GM08714 (cell line): ENCODE measurements around the gene UGDH.
A peak's percentile ranks its signal among the peaks of the same experiment; 100 is the strongest.

Source experiments
- H3K4me3 ChIP-seq: fragments of 200-500 bp; sonication (Bioruptor generic); 2 replicates; pipeline ENCODE4 v1.5.1; 2014; ENCODE audit warnings: mild to moderate bottlenecking, low read length, inconsistent platforms
- ZNF274 ChIP-seq: IDR thresholded peaks from 2 replicates; pipeline ENCODE4 v1.6.1; 2012; ENCODE audit warnings: mild to moderate bottlenecking, low read depth, low read length

Gene UGDH

DNA sequence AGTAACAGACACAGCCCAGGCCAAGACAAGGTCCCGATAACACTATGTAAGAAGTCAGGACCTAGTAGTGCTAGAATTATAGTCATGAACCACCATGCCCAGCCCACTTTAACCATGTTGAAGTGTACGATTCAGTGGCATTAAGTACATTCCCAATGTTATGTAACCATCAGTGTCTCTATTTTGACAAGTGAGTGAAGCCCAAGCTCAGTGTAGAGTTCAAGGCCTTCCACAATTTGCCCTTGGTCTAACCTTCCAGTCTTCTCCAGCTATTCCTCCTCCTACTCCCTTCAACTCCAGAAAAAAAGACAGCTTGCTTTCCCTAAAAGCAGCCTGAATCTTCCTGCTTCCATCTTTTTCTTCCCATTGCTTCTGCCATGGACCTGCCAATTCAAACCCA is 36.9 kb downstream of the UGDH start:
- no peak overlapping the region for H3K4me3 ChIP-seq
- TF ChIP-seq ZNF274: no peak

DNA sequence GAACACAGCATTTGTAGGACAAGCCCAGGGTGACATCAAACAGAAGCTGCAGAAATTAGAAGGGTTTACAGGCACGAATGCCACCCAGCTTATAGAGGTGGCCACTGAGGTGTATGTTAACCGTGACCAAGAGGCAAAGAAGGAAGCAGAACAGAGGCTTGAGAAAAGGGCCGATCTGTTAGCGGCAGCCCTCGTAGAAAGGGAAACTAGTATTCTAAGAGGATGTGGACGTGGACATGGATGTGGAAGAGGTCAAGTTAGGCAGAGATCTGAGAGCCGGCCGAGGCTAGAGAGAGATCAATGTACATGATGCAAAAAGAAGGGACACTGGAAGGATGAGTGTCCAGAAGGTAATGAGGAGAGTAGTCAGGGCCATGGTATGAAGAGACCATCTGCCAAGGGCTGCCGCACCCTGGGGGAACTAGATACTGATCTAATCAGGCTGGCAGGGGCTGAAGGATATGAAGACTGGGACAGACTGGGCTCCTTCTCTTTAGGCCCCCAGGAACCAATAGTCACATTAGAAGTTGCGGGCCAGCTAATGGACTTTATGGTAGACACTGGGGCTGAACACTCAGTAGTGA is 40.9 kb downstream of the UGDH start:
- H3K4me3 ChIP-seq: no peak overlapping the region
- no peak for TF ChIP-seq ZNF274

DNA sequence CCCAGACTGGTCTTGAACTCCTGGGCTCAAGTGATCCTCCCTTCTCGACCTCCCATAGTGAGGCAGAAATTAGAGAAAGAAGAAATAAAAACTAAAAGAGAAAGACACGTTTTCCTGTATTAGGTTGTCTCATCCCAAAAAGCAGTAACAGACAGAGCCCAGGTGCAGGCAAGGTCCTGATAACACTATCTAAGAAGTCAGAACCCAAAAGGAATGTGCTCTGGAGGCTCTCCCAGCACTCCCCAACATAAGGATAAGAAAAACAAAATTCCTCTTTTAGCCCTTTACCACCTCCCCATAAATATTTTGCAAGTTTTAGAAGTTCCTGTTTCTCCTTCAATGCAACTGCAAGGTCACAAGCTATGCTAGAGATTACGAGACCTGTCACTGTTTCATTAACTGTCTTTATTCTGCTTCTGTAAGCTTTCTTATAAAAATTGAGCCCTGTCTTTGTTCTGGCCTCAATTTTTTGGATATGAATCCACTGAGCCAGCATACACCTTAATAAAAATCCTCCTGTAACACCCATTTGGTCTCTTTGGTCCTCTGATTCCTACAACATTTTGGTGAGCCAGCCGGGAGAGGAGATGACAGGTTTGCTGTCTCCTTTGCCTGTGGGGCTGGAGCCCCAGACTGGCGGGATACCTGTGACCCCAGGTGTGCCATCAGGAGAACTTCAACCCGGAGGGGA is 42.5 kb downstream of the UGDH start:
- TF ChIP-seq ZNF274: no peak
- H3K4me3 ChIP-seq: no peak overlapping the region

DNA sequence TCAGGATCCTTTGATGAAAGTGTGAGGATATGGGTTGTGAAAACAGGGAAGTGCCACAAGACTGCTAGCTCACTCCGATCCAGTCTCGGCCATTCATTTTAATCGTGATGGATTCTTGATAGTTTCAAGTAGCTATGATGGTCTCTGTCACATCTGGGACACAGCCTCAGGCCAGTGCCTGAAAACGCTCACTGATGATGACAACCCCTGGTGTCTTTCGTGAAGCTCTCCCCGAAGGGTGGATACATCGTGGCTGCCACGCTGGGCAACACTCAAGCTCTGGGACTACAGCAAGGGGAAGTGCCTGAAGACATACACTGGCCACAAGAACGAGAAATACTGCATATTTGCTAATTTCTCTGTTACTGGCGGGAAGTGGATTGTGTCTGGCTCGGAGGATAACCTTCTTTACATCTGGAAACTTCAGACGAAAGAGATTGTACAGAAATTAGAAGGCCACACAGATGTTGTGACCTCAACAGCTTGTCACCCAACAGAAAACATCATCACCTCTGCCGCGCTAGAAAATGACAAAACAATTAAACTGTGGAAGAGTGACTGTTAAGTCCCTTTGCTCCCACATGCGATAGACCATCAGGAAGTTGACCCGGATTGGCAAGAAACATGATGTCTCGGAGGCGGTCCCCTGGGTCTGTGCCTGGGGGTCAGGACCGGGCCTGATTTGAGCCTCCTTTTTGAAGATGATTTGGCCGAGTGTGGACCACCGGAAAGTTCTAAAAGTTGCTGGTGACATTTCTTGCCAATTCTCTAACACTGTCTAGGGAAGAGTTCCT is 46.1 kb downstream of the UGDH start:
- TF ChIP-seq ZNF274: no peak
- no peak overlapping the region for H3K4me3 ChIP-seq

DNA sequence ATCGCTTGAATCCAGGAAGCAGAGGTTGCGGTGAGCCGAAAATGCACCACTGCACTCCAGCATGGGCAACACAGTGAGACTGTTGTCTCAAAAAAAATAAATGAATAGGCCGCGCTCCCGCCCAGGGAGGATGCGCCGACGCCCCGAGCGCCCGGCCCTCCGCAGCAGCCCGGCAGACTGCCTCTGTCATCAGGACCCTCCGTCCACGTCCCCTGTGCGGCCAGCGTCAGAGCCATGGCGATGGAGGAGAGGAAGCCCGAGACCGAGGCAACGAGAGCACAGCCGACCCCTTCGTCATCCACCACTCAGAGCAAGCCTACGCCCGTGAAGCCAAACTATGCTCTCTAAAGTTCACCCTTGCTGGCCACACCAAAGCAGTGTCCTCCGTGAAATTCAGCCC is 47.0 kb downstream of the UGDH start:
- no peak overlapping the region for H3K4me3 ChIP-seq
- no peak for TF ChIP-seq ZNF274

DNA sequence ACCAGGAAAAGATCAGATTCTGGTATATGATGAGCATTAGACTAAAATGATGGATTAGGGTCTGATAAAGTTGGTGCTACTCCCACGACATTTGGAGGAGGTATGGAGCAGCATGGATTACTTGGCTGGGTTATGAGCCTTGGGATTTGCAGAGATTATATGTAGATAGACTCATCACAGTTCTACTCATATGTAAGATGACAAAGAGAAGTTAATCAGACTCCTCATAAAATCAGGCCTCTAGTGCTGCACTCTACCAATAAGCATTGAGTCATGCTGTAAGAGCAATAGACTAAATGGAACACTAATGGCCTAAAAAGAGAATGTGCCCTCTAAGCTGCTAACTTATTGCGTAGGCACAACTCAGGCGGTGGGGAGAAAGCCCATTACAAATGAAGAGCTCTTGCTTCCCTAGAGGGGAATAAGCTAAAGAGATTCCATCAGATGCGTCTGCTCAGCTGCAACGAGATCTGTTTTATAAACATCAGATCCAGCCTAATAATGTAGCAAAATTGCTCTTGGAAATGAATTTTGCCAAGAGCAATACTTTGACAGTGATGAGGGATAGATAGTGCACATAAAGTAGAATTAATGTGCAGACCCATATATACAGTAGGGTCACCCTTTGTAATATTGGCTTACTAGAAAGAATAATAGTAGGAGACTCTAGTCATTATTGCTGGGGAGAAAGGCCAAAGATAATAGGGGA is 50.9 kb downstream of the UGDH start:
- no peak for TF ChIP-seq ZNF274

DNA sequence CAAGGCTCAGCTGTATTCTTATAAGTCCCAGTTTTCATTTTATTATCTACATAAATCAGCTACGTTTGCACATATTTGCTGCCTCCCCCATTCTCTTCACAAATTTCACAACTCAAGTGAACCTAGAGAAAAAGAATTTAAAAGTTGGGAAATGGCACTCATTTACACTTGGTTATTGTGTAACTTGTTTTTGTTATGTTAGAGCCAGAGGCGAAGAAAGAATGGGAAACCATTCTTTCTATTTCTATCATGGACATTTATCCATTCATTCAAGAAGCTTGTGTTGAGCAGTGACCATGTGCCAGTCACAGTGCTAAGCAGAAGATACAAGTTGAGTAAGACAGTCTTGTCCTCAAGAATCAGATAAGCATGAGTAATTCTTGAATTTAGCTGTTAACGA is 54.8 kb downstream of the UGDH start:
- no peak overlapping the region for H3K4me3 ChIP-seq
- TF ChIP-seq ZNF274: no peak

More for the DNA sequence above, 50.9 kb downstream of the UGDH start:
- H3K4me3 ChIP-seq: no peak overlapping the region

DNA sequence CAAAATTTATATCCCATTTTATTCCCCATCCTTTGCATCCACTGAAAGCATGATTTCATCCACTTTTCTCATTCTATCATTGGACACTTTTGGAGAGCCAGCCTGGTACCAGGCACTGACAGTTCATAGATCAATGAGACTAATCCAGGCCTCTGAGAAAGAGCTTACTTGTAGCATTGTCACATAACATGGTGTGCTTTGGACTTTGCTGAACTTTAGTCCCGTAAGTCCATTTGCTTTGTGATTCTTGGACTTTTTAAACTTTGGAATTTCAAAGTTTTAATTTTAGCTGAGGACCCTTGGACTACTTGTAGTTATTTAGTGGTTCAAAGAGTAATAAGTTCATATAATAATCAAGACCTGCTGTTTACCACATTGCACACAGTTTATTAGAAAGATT is 56.8 kb downstream of the UGDH start:
- H3K4me3 ChIP-seq: no peak overlapping the region
- TF ChIP-seq ZNF274: no peak

DNA sequence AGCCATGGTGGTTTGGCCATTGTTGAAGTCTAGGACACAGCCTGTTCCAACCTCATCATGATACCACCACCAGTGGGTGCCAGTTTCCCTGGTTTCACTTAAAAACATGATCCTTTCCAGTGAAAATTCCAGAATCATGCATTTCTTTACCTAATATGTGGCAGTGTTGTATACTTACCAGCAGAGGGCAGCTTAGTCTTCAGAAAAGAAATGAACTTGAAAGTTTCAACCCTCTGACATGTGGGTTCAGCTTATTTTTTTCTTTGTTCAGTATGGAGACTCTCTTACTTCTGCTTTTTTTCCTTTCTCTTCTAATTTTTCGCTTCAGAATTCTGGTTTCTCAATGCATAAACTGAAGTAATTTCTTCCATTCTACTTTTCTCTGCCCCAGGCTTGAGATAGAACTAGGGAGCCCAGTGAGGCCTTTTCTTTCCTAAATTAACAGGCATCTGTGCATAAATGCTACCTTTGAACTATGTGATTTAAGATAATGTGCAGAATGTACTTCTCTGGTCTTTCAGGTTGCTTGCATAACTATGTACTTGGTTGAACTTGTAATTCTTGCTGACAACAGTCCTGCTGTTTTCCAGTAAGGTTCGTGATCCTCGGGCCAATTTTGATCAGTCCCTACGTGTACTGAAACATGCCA is 57.7 kb downstream of the UGDH start:
- no peak for TF ChIP-seq ZNF274
- H3K4me3 ChIP-seq: no peak overlapping the region

DNA sequence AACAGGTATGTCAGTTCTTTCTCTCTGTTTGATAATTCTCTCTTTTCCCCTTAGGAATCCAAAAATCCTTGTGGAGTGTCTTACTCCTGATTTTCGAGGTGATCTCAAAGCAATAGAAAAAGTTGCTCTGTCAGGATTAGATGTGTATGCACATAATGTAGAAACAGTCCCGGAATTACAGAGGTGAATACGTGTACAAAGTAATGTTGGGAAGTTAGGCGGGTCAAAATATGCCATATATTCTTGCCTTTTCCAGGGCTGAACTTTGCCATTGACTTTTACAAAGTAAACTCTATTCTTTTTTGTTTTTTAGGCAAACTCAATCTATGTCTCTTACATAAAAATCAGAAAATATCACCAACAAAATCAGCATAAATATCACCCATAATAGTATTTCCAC is 59.8 kb downstream of the UGDH start:
- H3K4me3 ChIP-seq: no peak overlapping the region
- TF ChIP-seq ZNF274: no peak

DNA sequence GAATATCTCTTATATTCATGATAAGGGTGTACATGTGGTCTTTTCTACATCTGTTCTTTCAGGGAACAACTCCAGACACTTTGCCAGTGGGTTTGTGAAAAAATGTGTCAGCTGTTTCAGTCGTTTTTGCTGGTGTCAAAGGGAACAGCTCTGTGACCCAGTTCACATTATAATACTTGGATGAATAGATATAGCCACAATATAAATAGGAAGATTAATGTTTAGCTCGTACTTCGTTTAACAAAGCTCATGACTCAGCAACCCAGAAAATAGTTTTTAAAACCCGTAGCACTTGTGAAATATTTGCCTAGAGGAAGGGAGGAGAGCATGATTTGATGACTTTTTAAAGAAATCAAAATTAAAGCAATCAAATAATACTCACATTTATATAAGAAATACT is 60.5 kb downstream of the UGDH start:
- no peak for TF ChIP-seq ZNF274
- H3K4me3 ChIP-seq: no peak overlapping the region

DNA sequence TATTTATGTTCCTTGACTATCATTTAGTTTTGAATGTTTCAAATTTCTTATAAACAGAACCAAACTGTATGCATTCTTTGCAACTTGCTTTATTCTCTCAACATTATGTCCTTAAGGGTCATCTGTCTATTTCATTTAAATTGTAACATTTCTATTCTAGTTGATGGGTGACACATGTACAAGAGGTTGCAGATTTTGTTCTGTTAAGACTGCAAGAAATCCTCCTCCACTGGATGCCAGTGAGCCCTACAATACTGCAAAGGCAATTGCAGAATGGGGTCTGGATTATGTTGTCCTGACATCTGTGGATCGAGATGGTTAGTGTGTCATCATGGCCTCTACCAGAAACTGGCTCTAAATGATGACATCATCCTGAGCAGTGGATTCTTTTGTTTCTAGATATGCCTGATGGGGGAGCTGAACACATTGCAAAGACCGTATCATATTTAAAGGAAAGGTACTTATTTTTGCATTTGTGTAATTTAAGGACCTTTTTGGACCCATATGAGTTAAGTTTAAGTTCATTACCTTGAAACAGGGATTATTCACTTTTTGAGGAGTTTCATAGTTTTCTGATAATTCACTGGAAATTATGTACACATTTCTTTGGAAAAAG is 62.2 kb downstream of the UGDH start:
- TF ChIP-seq ZNF274: no peak
- no peak overlapping the region for H3K4me3 ChIP-seq

DNA sequence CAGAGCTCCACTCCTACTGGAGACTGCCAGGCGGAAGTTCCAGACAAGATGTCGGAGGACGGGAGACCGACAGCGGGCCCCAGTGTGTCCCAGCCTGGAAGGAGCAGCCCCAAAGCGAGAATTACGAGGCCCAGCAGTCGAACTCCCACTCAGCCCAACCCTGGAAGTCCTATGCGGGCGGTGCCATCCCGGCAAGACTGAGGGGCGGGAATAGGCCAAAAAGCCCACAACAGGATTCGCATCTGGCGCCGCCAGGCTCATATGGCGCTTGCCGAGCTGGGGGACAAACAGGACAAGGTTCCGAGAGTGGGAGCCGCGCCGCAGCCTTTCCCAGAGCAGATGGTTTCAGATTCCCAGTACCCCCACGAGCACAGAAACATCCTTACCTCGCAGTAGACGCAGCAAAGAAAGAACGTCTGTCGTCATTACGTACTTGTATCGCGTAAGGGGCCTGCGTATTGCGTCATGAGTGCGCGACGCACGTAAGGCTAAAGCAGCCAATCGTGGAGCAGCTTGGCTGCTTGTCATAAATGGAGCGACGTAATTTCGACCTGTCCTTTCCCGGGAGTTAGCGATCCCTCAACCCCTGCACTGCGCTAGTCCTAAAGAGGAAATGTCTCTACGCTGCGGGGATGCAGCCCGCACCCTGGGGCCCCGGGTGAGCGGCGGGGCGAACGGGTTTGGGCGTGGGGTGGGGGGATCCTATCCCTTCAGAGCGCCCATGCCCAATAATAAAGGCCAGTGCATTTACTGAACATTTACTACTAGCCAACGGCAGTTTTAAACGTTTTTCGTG is 68.5 kb downstream of the UGDH start, which contains the start of the genes LIAS and RPL9:
Gene LIAS (plus strand): TSS at position 552 of the 796 bp plus-strand sequence. CDS start 62 bp downstream, at position 614.
Gene RPL9 (minus strand): TSS at position 418 of the 796 bp plus-strand sequence. CDS start 483 bp downstream, outside the sequence.
- peak within 1 kb of the TSS; percentile 71 for H3K4me3 ChIP-seq

DNA sequence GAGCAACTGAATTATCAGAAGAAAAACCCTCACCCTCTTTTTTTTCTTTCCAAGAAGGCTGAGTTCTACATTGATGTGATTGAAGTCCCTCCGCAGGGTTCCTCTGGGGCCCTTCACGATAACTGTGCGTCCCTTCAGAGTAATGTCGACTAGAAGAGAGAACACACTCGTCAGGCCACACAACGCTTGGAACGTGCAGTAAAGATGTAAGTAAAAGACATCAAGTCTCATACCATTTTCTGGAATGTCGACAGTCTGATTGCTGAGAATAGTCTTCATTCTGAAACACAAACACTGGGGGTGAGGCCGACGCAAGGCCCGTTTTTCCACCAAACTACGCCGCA is 69.1 kb downstream of the UGDH start:
- H3K4me3 ChIP-seq: peak overlapping the region; percentile 71

More for the DNA sequence above, 68.5 kb downstream of the UGDH start, which contains the start of the genes LIAS and RPL9:
- TF ChIP-seq ZNF274: no peak
